GM18498 (cell line): ENCODE data around the gene CAAP1.
"Not testable (repeated sequence)": the region's sequence is repeated elsewhere in the genome, so short reads cannot be mapped to it uniquely, and the experiment has no call there.

Experiments used
- ATAC-seq: cut with Tn5 transposase; IDR thresholded peaks from one replicate; pipeline ENCODE4 v1.9.1; 2021; ENCODE audit warnings: mild to moderate bottlenecking, moderate library complexity; ENCODE audit not compliant: unreplicated experiment

Gene CAAP1, protein sequence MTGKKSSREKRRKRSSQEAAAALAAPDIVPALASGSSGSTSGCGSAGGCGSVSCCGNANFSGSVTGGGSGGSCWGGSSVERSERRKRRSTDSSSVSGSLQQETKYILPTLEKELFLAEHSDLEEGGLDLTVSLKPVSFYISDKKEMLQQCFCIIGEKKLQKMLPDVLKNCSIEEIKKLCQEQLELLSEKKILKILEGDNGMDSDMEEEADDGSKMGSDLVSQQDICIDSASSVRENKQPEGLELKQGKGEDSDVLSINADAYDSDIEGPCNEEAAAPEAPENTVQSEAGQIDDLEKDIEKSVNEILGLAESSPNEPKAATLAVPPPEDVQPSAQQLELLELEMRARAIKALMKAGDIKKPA

DNA sequence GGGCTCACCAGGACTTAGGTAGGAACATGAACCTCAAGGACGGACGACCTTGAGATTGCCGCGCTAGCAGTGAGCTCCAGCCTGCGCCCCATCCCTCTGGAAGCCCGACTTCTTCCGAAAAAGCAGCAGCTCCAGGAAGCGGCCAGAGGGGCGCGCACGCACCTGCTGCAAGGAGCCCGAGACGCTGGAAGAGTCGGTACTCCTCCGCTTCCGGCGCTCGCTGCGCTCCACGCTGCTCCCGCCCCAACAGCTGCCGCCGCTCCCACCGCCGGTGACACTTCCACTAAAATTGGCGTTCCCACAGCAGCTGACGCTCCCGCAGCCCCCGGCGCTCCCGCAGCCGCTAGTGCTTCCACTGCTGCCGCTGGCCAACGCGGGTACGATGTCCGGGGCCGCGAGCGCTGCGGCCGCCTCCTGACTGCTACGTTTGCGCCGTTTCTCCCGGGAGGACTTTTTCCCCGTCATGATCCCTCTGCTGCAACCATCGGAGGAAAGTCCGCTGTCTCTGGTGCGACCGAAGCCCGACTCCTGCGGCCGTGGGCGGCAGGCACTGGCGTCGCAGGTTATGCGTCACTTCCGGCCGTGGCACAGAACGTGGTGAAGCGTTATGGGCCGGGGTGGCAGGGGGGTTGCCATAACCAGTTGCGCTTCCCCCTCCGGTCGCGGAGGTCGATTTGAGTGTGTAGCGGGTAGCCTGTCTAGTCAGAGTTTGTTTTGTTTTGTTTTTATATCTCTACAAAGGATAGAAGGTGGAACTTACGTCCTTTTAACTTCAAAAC lies at the start of gene CAAP1:
Gene CAAP1 (minus strand): TSS at position 552 of the 779 bp plus-strand sequence. CDS start 87 bp downstream, at position 465.
- peak; percentile 93 for ATAC-seq

DNA sequence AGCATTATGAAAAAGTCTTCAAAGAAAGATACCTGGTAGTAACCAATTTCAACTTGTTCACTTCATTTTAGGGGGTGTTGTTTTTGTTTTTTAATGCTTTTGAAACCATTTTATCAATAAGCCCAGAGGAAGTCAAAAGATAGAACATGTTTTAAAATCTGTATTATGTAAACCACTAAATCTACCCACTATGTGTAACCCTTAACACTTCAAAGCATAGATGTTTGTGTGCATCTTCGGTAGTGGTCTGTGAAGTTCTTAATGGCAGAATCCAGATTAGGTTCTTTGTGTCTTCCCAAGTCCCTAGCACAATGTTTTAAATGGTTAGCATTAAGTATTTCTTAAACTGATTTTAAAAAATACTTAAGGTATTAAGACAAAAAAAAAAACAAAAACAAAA lies 48.2 kb upstream of the CAAP1 start:
- ATAC-seq: no peak

DNA sequence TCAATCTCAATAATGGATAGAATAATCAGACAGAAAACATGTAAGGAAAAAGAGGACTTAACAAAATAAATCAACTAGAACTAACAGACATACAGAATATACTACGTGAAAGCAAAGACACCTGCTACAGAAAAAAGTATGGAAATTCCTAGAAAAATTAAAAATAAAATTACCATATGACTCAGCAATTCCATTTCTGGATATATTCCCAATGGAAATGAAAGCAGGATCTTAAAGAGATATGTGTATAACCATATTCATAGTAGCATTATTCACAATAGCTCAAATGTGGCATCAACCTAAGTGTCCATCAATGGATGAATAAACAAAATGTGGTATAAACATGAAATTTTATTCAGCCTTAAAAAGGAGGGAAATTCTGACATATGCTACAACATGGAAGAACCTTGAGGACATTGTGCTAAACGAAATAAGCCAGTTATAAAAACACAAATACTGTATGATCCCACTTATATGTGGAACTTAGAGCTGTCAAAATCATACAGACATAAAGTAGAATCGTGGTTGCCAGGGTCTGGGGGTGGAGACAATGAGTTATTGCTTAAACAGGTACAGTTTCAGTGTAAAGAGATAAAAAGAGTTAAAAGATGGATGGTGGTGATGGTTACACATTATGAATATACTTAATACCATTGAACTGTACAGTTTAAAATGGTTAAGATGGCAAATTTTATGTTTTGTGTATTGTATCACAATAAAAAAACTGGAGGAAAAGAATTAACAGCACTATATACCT lies 47.5 kb upstream of the CAAP1 start:
- no peak for ATAC-seq

DNA sequence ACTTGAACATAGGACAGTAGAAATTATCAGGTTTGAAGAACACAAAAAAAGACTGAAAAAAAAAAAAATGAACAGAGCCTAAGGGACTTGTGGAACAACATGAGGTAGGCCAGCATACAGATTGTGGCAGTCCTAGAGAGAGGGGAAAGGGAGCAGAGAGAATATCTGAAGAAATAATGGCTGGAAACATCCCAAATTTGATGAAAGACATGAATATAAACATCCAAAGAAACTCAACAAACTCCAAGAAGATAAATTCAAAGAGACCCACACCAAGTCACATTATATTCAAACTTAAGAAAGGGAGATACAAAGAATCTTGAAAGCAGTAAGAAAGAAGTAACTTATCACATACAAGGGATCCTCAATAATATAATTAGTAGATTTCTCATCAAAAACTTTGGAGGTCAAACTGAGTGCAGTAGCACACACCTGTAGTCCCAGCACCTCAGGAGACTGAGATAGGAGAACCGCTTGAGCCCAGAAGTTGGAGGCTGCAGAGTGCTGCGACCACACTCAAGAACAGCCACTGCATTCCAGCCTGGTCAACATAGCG lies 45.3 kb upstream of the CAAP1 start:
- ATAC-seq: no peak

DNA sequence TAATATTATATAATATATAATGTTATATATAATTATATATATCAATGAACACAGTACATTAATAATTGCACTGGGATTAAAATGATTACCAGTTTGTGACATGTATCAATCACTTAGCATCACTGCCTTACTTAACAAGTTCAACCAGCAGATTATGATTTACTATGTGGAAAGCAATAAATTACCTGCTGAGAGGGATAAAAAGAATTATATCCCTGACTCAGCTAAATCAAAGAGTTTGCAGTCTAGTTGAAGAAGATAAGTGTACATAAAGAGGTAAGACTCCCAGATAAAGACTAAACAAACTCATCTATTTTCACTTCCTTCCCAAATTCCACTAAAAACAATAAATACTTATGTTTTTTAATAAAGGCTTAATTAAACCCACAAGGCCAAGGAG lies 43.2 kb upstream of the CAAP1 start:
- no peak for ATAC-seq

DNA sequence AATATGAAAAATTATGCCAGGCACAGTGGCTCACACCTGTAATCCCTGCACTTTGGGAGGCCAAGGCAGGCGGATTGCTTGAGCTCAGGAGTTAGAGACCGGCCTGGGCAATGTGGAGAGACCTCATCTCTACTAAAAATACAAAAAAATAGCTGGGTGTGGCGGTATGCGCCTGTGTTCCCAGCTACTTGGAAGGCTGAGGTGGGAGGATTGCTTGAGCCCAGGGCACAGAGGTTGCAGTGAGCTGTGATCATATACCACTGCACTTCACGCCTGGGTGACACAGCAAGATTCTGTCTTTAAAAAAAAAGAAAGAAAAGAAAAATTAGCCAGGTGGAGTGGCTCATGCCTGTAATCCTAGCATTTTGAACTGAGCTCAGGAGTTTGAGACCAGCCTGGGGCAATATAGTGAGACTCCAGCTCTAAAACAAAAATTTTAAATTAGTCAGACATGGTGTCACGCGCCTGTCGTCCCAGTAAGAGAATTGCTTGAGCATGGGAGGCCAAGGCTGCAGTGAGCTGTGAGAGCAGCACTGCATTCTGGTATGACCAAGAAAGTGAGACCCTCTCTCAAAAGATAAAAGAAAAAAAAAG lies 36.4 kb upstream of the CAAP1 start:
- no peak for ATAC-seq

DNA sequence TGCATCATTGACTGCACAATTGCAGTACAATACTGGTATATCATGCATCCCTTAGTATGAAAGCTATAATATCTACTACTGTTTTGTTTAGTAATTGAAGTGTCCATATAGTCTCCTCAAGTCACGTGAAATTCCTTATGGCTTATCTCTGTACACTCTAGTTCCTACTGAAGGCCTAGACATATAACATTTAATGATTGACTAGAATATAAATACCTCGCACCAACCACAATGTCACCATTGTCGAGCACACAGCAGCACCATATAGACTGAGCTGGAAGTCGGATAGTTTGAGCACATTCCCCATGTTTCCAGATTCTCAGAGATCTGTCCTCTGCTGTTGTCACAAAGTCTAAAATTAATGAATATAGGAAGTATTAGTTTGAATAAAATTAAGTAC lies 33.0 kb upstream of the CAAP1 start:
- no peak for ATAC-seq

DNA sequence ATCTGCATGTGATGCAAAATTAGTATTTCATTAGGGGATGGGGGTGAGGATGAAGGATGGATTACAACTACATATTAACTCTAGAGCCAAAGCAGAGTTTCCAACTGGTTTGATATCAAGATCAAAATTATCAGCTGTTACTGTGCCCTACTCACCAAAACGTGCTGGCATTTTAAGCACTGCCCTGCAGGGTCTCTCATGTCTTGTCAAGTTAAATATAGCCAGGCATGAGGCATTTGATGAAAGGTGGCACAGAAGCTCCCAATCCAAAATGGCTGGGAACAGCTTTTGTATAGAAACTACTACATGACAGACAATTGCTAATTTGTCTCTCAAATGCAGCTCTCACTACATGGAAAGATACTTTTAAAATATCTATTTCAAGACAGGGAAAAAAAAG lies 27.1 kb upstream of the CAAP1 start:
- no peak for ATAC-seq

DNA sequence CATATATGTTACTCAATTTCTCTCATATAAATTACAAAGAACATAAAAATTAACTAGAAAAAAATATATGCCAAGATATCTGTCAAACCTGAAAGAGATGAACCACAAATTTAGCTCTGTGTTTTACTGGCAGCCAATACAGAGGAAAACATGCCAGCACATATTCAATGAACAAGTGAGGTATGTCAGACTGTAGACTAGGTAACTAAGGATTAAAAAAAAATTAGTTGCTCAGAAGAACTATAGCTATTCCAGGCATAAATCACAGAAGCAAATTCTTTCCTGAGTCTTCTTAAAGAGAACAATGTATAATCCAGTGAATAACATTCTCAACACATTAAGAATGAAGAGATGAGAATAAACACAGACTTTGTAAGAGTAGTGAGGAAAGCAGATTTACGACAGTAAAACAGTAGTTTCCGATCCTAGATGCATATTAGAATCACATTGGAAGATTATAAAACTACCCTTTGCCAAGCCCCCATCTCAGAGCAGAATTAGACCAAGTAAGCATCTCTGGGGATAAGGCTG lies 20.6 kb upstream of the CAAP1 start:
- no peak for ATAC-seq

DNA sequence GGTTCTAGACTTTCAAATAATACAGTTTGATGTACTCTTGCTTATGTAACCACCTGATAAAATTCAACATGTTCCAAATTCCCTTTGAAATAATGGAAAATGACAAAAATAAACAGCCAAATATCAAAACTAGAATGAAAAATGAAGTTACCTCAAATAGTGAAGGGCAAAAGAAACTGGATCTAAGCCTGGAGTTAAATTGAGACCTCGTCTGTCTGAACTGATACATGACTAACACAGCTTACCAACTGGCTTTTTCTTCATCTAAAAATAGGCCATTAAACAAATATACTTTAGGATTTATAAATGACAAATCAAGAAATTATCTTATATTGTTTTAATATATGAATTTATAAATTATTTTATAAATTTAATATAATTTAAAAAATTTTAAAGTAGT lies 12.1 kb upstream of the CAAP1 start:
- no peak for ATAC-seq

DNA sequence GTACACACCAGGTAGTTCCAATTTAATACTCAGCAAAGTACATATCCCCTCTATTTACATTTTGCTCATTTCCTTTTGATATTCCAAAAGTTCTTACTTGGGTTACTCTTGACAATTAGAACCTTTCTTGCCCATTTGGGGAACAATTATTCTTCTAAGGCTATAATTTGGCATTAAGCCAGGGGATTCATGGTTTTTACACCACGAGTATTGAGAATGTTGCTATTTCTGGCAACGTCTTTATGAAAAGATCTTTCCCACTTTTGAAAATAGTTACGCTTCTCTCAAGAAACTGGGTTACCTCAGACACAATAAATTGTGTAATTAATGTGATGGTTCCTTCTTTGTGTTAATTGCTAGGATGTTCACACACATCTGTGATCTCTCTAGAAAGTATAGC lies 11.5 kb upstream of the CAAP1 start:
- ATAC-seq: no peak

DNA sequence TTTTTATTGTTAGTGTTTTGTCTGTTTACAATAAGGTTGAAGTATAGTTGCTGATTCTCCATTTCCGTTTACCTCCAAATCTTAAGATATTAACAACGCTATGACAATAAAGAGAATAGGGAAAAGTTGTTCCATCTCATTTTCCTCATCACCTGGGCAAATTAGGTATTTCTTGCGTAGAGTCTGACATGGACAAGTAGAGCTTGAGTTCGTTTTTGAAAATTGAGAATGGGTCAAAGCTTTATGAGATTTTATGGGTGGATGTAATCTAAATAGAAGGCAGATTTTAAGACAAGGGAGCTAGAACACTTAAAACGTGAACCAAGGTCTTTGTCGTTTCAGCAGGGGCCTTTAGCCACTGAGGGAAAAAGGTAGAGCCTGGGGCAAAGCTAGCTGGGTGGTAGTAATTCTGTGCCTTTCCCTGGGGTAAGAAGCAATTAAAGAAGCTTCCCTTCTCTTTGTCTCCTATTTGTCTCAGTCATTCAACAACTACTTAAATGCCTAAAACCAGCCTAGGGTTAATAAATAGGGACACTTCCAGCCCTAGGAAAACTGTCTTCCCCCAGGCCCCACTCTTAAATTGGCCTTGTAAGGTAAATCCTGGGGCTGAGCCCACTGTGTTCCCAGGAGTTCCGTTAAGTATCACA lies 551 bp upstream of the CAAP1 start:
- ATAC-seq: peak; percentile 0

DNA sequence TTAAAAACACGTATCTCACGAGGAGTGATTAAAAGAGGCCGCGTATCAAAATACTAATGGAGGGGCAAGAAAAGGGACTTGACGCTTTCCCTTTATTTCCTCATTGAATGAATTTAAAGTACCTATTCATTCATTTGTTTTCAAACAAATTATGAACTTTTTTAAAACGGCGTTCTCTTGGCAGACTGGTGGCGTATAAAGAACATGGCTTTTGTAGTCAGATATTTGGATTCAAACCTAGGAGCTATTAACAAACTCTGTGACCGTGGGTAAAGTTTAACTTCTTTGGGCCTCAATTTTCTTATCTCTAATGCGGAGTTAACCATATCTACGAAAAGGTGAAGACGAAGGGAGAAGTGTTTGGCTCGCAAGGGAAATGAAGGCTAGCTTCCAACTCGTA lies 876 bp downstream of the CAAP1 start:
- ATAC-seq: no peak

DNA sequence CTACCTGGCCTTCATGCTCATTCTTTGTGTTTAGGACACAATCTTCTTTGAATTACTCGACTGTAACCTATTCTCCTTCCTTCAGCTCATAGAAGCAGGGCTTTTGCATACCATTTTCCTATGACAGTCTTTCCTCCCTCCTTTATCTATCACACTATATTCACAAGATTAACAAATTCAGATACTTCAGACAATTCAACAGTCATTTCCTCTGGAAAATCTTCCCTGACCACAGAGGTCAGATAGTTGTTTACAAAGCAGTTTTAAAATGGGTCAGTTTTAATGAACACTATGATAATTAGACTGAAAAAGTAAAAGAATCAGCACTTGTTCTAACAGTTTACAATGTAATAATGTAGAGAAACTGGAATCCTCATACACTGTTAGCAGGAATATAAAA lies 4.3 kb downstream of the CAAP1 start:
- no peak for ATAC-seq

DNA sequence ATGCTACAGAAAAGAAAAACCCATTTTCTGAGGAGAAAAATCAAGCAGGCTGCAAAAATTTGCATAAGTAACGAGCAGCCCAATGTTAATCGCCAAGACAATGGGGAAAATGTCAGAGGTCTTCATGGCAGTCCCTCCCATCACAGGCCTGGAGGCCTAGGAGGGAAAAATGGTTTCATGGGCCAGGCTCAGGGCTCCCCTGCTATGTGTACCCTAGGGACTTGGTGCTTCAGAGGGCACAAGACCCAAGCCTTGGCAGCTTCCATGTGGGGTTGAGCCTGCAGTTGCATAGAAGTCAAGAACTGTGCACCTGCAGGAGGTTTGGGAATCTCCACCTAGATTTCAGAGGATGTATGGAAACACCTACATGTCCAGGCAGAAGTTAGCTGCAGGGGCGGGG lies 10.4 kb downstream of the CAAP1 start:
- ATAC-seq: no peak

DNA sequence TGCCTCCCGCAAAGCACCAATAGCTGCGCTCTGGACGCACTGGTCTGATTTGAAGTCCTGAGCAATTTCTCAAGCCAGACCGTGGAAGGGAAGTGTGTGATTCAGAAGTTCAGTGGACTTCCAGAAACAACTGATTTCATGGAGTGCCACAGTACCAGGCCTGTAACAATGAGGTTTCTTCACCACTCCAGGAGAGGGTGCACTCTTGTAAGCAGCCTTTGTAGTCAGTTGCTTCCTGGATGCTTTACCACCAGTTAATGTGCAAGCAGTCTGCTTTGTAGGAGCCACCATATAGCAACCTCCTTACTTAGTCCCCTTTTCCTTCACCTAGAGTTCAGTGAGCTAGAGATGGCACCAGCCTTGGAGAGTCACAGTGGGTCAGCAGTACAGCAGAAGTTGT lies 12.3 kb downstream of the CAAP1 start:
- ATAC-seq: no peak

DNA sequence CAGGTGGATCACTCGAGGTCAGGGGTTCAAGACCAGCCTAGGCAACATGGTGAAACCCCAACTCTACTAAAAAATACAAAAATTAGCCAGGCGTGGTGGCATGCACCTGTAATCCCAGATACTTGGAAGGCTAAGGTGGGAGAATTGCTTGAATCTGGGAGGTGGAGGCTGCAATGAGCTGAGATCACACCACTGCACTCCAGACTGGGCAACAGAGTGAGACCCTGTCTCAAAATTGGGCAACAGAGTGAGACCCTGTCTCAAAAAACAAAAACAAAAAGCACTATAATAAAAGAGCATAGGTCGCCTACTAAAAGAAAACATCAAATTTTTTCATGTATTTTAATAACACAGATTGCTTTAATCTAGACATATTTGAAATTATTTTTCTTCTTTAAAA lies 17.4 kb downstream of the CAAP1 start:
- not testable (repeated sequence) for ATAC-seq

DNA sequence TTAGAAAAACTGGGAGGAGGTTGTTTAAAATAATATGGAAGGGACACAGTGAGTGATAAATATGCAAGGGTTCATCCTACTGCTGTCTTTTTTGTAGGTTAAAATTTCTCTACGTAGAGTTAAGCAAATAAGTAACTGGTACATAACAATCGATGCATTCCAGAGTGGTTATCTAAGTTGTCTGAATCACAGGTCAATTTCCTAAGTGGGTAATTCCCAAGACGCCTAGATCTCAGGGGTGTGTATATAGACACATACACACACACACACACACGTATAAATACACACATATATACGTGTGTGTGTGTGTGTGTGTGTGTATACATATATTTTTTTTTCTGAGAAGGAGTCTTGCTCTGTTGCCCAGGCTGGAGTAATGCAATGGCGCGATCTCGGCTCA lies 22.3 kb downstream of the CAAP1 start:
- no peak for ATAC-seq

DNA sequence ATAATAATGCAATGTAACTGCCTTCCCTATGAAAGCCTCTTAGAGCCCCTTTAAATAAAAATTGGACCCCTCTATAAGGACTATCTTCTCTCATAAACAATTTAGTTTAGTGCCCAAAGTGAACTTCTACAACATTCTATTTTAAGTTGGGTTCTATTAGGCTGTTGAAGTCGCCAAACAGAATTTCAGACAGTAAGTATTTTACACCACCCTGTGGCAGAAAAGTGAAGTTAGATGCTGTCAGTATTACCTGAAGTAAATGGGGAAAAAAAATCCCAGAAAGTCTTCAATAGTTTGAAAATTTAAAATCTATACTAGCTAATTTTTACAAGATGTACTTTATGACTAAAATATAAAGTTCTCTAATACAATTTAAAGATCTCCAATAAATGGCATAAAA lies 29.5 kb downstream of the CAAP1 start:
- no peak for ATAC-seq

DNA sequence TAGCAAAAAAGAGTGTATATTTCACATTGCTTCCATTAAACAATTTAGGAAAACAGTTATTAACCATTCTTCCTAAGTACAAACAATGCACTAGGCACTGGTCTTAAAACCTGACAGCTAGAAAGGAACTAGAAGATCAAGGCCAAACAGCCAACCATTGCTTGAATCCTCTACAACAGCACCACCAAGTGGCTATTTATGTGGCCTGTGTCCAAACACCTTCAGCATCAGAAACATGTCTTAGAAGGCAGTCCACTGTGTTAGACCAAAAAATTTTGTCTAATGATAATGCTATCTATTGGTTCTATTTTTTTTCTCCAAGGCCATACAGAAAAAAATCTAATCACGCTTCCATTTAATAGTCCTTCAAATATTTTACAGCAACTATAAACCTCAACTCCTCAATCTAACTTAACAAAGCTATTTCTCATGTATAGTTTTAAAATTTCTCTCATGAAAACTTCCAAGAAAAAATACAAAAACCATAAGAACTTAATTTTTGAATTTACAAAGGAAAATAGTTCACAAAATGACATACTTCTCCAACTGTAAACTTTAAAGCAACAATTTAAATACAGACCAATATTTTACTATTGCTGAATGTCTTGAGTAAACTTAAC lies 36.1 kb downstream of the CAAP1 start:
- ATAC-seq: peak; percentile 81
